Left kidney (tissue), 2 donors: ENCODE results near the gene CYP2R1. TPM values are rescaled to one million over a fixed set of nuclear protein-coding genes. Genes with fewer than 3 reads are reported as not detected.

ENCODE experiments used
- DNase-seq: peaks from one replicate; pipeline ENCODE4 v3.0.0-alpha.2; 2013
- polyA plus RNA-seq: library from polyadenylated mRNA; unstranded; fragments of 120-200 nt; gene quantifications from one replicate; pipeline ENCODE4 v1.2.1, GENCODE V29; 2013; ENCODE audit not compliant: insufficient read length

The CYP2R1 gene
- polyA plus RNA-seq, 1 donor: 27.3 TPM

DNA sequence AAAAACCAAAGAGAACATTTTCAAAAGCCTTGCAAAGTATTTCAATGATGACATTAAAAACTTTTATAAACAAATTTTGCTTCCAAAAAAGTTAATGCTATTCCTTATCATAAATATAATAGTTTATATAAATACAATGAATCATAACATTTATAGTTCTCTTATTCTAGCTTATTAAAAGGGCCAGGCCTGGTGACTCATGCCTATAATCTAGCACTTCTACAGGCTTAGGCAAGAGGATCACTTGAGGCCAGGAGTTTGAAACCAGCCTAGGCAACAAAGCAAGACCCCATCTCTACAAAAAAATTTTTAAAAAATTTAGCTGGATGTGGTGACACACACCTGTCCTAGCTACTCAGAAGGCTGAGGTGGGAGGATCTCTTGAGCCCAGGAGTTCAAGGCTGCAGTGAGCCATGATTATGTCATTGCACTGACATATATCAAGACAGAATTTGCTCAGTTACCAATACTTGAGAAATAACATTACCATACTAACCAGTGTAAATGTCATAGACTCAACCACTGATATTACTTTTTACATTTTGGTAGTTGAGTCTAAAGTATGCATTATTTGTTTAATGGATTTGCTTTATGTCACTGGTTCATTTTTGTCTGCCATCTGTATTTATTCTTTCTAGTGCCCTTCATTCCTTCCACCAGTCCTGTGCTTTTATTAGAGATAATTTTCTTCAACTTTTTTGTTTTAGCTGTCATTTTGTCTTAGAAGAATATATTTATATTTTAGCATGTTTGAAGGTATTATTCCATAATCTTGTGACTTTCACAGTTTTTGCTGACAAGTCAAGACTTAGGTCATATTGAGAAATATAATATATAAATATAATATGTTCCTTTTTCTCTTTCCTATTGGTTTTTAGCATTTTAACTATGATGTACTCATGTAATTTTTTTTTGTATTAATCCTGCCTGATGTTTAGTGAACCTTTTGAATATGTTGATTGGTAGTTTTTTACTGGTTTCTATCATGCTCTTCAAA, 56.2 kb downstream of the CYP2R1 start:
- DNase-seq: no peak

Other genes starting within 250 kb of the CYP2R1 start
- gene PDE3B, start 248.4 kb downstream of the CYP2R1 start, polyA plus RNA-seq: 10.5 TPM
- gene CALCA, start 80.1 kb upstream of the CYP2R1 start, polyA plus RNA-seq: 12.3 TPM
- 4.4 TPM for gene CALCB, start 181.4 kb upstream of the CYP2R1 start, polyA plus RNA-seq
- 0.73 TPM for gene INSC, start 222.7 kb upstream of the CYP2R1 start, polyA plus RNA-seq